ENCODE measurements around the gene CACNA2D1. TPM values are rescaled to one million over a fixed set of nuclear protein-coding genes. Genes with fewer than 3 reads are reported as not detected.
"Not testable (repeated sequence)": the region's sequence is repeated elsewhere in the genome, so short reads cannot be mapped to it uniquely, and the experiment has no call there.

The CACNA2D1 gene
- total and polyA plus RNA-seq, 7 experiments from 2014 or later = not detected

- Mint-ChIP-seq H3K4me1 (no peaks in the 10 kb centered on the region), H3K27ac (no peak overlapping the region), H3K9me3 (peaks cover 0 to 5% (median 0%) of the 10 kb centered on the region in 11 donors), H3K27me3 (no peaks in the 10 kb centered on the region), H3K36me3 (no peaks in the 10 kb centered on the region), H3K4me3 (no peak overlapping the region)
- POLR2A ChIA-PET = no interaction called here
- Histone ChIP-seq H3K36me3 (ENCODE audit: control insufficient read depth in 2 of 3, insufficient read depth in 3 of 3, low read length in 3 of 3) (no peaks in the 10 kb centered on the region), H3K27me3 (ENCODE audit: control insufficient read depth in 2 of 2, insufficient read depth in 2 of 2, low read length in 2 of 2) (no peaks in the 10 kb centered on the region), H3K4me1 (ENCODE audit: control insufficient read depth in 2 of 2, insufficient read depth in 2 of 2, low read length in 2 of 2) (no peaks in the 10 kb centered on the region), H3K4me3 (ENCODE audit: low read length) (no peak overlapping the region), H3K27ac (ENCODE audit: low read depth, low read length) (no peak overlapping the region), H3K9me3 (ENCODE audit: control insufficient read depth in 2 of 3, low read length in 3 of 3) (no peaks in the 10 kb centered on the region)
- intact Hi-C loops (cut with micrococcal nuclease) = no loop called here
- CTCF ChIA-PET = no interaction called here
- DNase-seq = no peak
- ATAC-seq = no peak
Observed at GRCh38 chr7:82146491-82146890, 297.1 kb downstream of the CACNA2D1 start.

GRCh38 chr7:82142263-82142864 lies 301.2 kb downstream of the CACNA2D1 start:
- Mint-ChIP-seq H3K4me1 (no peaks in the 10 kb centered on the region), H3K9me3 (no peaks in the 10 kb centered on the region), H3K27ac (no peak overlapping the region), H3K36me3 (no peaks in the 10 kb centered on the region), H3K27me3 (no peaks in the 10 kb centered on the region), H3K4me3 (no peak overlapping the region)
- ATAC-seq (no peak), DNase-seq (no peak)
- intact Hi-C loops (cut with micrococcal nuclease) = no loop called here
- ChIA-PET CTCF (no interaction called here), POLR2A (no interaction called here)
- Histone ChIP-seq H3K9me3 (ENCODE audit: control insufficient read depth in 2 of 3, low read length in 3 of 3) (no peaks in the 10 kb centered on the region), H3K36me3 (ENCODE audit: control insufficient read depth in 2 of 3, insufficient read depth in 3 of 3, low read length in 3 of 3) (no peaks in the 10 kb centered on the region), H3K27me3 (ENCODE audit: control insufficient read depth in 2 of 2, insufficient read depth in 2 of 2, low read length in 2 of 2) (no peaks in the 10 kb centered on the region), H3K4me3 (ENCODE audit: low read length) (no peak overlapping the region), H3K27ac (ENCODE audit: low read depth, low read length) (no peak overlapping the region), H3K4me1 (ENCODE audit: control insufficient read depth in 2 of 2, insufficient read depth in 2 of 2, low read length in 2 of 2) (no peaks in the 10 kb centered on the region)

- Mint-ChIP-seq H3K9me3 (no peaks in the 10 kb centered on the region), H3K36me3 (no peaks in the 10 kb centered on the region), H3K27me3 (no peaks in the 10 kb centered on the region), H3K4me1 (no peaks in the 10 kb centered on the region), H3K4me3 (no peak overlapping the region), H3K27ac (no peak overlapping the region)
- no peak for DNase-seq
- Histone ChIP-seq H3K4me3 (ENCODE audit: low read length) (no peak overlapping the region), H3K27ac (ENCODE audit: low read depth, low read length) (no peak overlapping the region), H3K36me3 (ENCODE audit: control insufficient read depth in 2 of 3, insufficient read depth in 3 of 3, low read length in 3 of 3) (no peaks in the 10 kb centered on the region), H3K9me3 (ENCODE audit: control insufficient read depth in 2 of 3, low read length in 3 of 3) (no peaks in the 10 kb centered on the region), H3K27me3 (ENCODE audit: control insufficient read depth in 2 of 2, insufficient read depth in 2 of 2, low read length in 2 of 2) (no peaks in the 10 kb centered on the region), H3K4me1 (ENCODE audit: control insufficient read depth in 2 of 2, insufficient read depth in 2 of 2, low read length in 2 of 2) (no peaks in the 10 kb centered on the region)
- intact Hi-C loops (cut with micrococcal nuclease) = no loop called here
- POLR2A ChIA-PET = no interaction called here
- CTCF ChIA-PET = no interaction called here
- ATAC-seq = no peak
Observed at GRCh38 chr7:82141427-82141826, 302.1 kb downstream of the CACNA2D1 start.

- POLR2A ChIA-PET, H3K27ac Mint-ChIP-seq: not testable (repeated sequence)
Observed at GRCh38 chr7:82140608-82141007, 303.0 kb downstream of the CACNA2D1 start.

GRCh38 chr7:82131215-82131614 lies 312.4 kb downstream of the CACNA2D1 start:
- Mint-ChIP-seq H3K4me1 (no peaks in the 10 kb centered on the region), H3K27ac (no peak overlapping the region), H3K4me3 (no peak overlapping the region), H3K9me3 (peaks cover 0 to 5% (median 0%) of the 10 kb centered on the region in 11 donors), H3K27me3 (no peaks in the 10 kb centered on the region), H3K36me3 (no peaks in the 10 kb centered on the region)
- Histone ChIP-seq H3K27ac (ENCODE audit: low read depth, low read length) (no peak overlapping the region), H3K4me3 (ENCODE audit: low read length) (no peak overlapping the region), H3K4me1 (ENCODE audit: control insufficient read depth in 2 of 2, insufficient read depth in 2 of 2, low read length in 2 of 2) (no peaks in the 10 kb centered on the region), H3K36me3 (ENCODE audit: control insufficient read depth in 2 of 3, insufficient read depth in 3 of 3, low read length in 3 of 3) (no peaks in the 10 kb centered on the region), H3K27me3 (ENCODE audit: control insufficient read depth in 2 of 2, insufficient read depth in 2 of 2, low read length in 2 of 2) (no peaks in the 10 kb centered on the region), H3K9me3 (ENCODE audit: control insufficient read depth in 2 of 3, low read length in 3 of 3) (no peaks in the 10 kb centered on the region)
- no peak for DNase-seq
- ChIA-PET POLR2A (no interaction called here), CTCF (no interaction called here)
- intact Hi-C loops (cut with micrococcal nuclease) = no loop called here
- no peak for ATAC-seq

More at GRCh38 chr7:82140608-82141007, 303.0 kb downstream of the CACNA2D1 start:
- ATAC-seq; CTCF ChIA-PET; H3K27ac ChIP-seq (ENCODE audit: low read depth, low read length); H3K9me3 ChIP-seq (ENCODE audit: control insufficient read depth in 2 of 3, low read length in 3 of 3); H3K4me1 ChIP-seq (ENCODE audit: control insufficient read depth in 2 of 2, insufficient read depth in 2 of 2, low read length in 2 of 2); H3K4me3 ChIP-seq (ENCODE audit: low read length); H3K36me3 ChIP-seq (ENCODE audit: control insufficient read depth in 2 of 3, insufficient read depth in 3 of 3, low read length in 3 of 3); H3K27me3 Mint-ChIP-seq; H3K27me3 ChIP-seq (ENCODE audit: control insufficient read depth in 2 of 2, insufficient read depth in 2 of 2, low read length in 2 of 2); intact Hi-C loops (cut with micrococcal nuclease); H3K9me3 Mint-ChIP-seq; H3K4me1 Mint-ChIP-seq; H3K36me3 Mint-ChIP-seq; H3K4me3 Mint-ChIP-seq; DNase-seq: not testable (repeated sequence)

GRCh38 chr7:82129091-82129490 lies 314.5 kb downstream of the CACNA2D1 start:
- ATAC-seq = no peak

GRCh38 chr7:82128546-82128945 lies 315.0 kb downstream of the CACNA2D1 start:
- POLR2A ChIA-PET = no interaction called here
- H3K4me3 ChIP-seq (ENCODE audit: low read length) = no peak overlapping the region
- no peaks in the 10 kb centered on the region for H3K27me3 ChIP-seq (ENCODE audit: control insufficient read depth in 2 of 2, insufficient read depth in 2 of 2, low read length in 2 of 2)
- H3K27ac ChIP-seq (ENCODE audit: low read depth, low read length) = no peak overlapping the region
- ATAC-seq = no peak
- no peak for DNase-seq
- no peak overlapping the region for H3K4me3 Mint-ChIP-seq
- H3K4me1 Mint-ChIP-seq = no peaks in the 10 kb centered on the region
- no peaks in the 10 kb centered on the region for H3K36me3 Mint-ChIP-seq
- no peaks in the 10 kb centered on the region for H3K27me3 Mint-ChIP-seq
- no peaks in the 10 kb centered on the region for H3K9me3 ChIP-seq (ENCODE audit: control insufficient read depth in 2 of 3, low read length in 3 of 3)
- CTCF ChIA-PET = no interaction called here
- no peaks in the 10 kb centered on the region for H3K36me3 ChIP-seq (ENCODE audit: control insufficient read depth in 2 of 3, insufficient read depth in 3 of 3, low read length in 3 of 3)
- peaks cover 0 to 5% (median 0%) of the 10 kb centered on the region in 11 donors for H3K9me3 Mint-ChIP-seq
- no peak overlapping the region for H3K27ac Mint-ChIP-seq
- intact Hi-C loops (cut with micrococcal nuclease) = no loop called here
- no peaks in the 10 kb centered on the region for H3K4me1 ChIP-seq (ENCODE audit: control insufficient read depth in 2 of 2, insufficient read depth in 2 of 2, low read length in 2 of 2)

More at GRCh38 chr7:82129091-82129490, 314.5 kb downstream of the CACNA2D1 start:
- no peak overlapping the region for H3K27ac ChIP-seq (ENCODE audit: low read depth, low read length)
- H3K4me1 ChIP-seq (ENCODE audit: control insufficient read depth in 2 of 2, insufficient read depth in 2 of 2, low read length in 2 of 2) = no peaks in the 10 kb centered on the region
- H3K27me3 Mint-ChIP-seq = no peaks in the 10 kb centered on the region
- DNase-seq = no peak
- intact Hi-C loops (cut with micrococcal nuclease) = no loop called here
- H3K9me3 ChIP-seq (ENCODE audit: control insufficient read depth in 2 of 3, low read length in 3 of 3) = no peaks in the 10 kb centered on the region
- H3K4me3 Mint-ChIP-seq = no peak overlapping the region
- CTCF ChIA-PET = no interaction called here
- peaks cover 0 to 5% (median 0%) of the 10 kb centered on the region in 11 donors for H3K9me3 Mint-ChIP-seq
- no peaks in the 10 kb centered on the region for H3K36me3 Mint-ChIP-seq
- H3K4me1 Mint-ChIP-seq = no peaks in the 10 kb centered on the region
- POLR2A ChIA-PET = no interaction called here
- H3K27ac Mint-ChIP-seq = no peak overlapping the region
- H3K36me3 ChIP-seq (ENCODE audit: control insufficient read depth in 2 of 3, insufficient read depth in 3 of 3, low read length in 3 of 3) = no peaks in the 10 kb centered on the region
- H3K4me3 ChIP-seq (ENCODE audit: low read length) = no peak overlapping the region
- H3K27me3 ChIP-seq (ENCODE audit: control insufficient read depth in 2 of 2, insufficient read depth in 2 of 2, low read length in 2 of 2) = no peaks in the 10 kb centered on the region

Measured in naive thymus-derived CD4-positive, alpha-beta T cell (primary cell).